Measurements from ENCODE around the gene SLC12A6. TPM values are rescaled to one million over a fixed set of nuclear protein-coding genes. Genes with fewer than 3 reads are reported as not detected.

Gene SLC12A6
- total and polyA plus RNA-seq, 2 of the 13 experiments (the other 11 are each of a cell fraction or from before 2014, with no cell fraction given) = 15.2 to 30.1 TPM

- no TSS peak for BruUV-seq (replicated peaks)
- Histone ChIP-seq H3K9ac (ENCODE audit: insufficient read depth, low read depth, low read length) (no peak overlapping the region), H2AFZ (ENCODE audit: low read length) (no peak overlapping the region), H3K27me3 (ENCODE audit: control insufficient read depth in 1 of 2, insufficient read depth in 2 of 2, low read length in 2 of 2) (no peaks in the 10 kb centered on the region), H4K20me1 (ENCODE audit: insufficient read depth, low read length) (no peaks in the 10 kb centered on the region), H3K4me2 (ENCODE audit: low read depth, low read length) (no peak overlapping the region), H3K36me3 (replicated peaks in 1 of 2; ENCODE audit: control insufficient read depth in 1 of 2, insufficient read depth in 2 of 2, low read length in 2 of 2) (no peaks in the 10 kb centered on the region), H3K9me3 (ENCODE audit: low read length) (no peaks in the 10 kb centered on the region), H3K4me3 (replicated peaks in 1 of 3; ENCODE audit: insufficient read depth in 1 of 3, low read depth in 2 of 3, low read length in 3 of 3) (no peak overlapping the region), H3K79me2 (ENCODE audit: insufficient read depth, low read length) (no peaks in the 10 kb centered on the region), H3K4me1 (ENCODE audit: insufficient read depth, low read length) (no peaks in the 10 kb centered on the region), H3K27ac (ENCODE audit: extremely low read length, insufficient read depth, low read length) (no peak overlapping the region)
- in situ Hi-C loops (cut with HindIII; ENCODE audit: extremely low pct_ligation_motif_present, low pct_unique_long_range_greater_than_20kb) (no loop called here), intact Hi-C loops (cut with micrococcal nuclease; ENCODE audit: unreplicated experiment) (no loop called here)
- ChIA-PET POLR2A (no interaction called here), CTCF (ENCODE audit: low intra/inter-chr PET ratio, low total read pairs) (no interaction called here)
- FAIRE-seq (no peak), DNase-seq (ENCODE audit: low spot score) (no peak), ATAC-seq (no peak)
- TF ChIP-seq ZNF740 (CRISPR knock-in tag; IDR thresholded peaks at IDR 0.05) (no peak), MIER3 (CRISPR knock-in tag; IDR thresholded peaks at IDR 0.05; ENCODE audit: borderline replicate concordance) (no peak), ZNF224 (CRISPR knock-in tag; IDR thresholded peaks at IDR 0.05) (no peak), ZNF639 (CRISPR knock-in tag; conservative IDR thresholded peaks at IDR 0.05) (no peak), ZBTB21 (CRISPR knock-in tag; IDR thresholded peaks at IDR 0.05) (no peak), KDM4B (CRISPR knock-in tag; IDR thresholded peaks at IDR 0.05) (no peak), GMEB2 (CRISPR knock-in tag; IDR thresholded peaks at IDR 0.05; ENCODE audit: low read depth) (no peak), ZZZ3 (CRISPR knock-in tag; IDR thresholded peaks at IDR 0.05; ENCODE audit: borderline replicate concordance) (no peak), BATF2 (CRISPR knock-in tag; IDR thresholded peaks at IDR 0.05) (no peak), TCF7 (IDR thresholded peaks at IDR 0.05; ENCODE audit: low read depth) (no peak), GABPA (IDR thresholded peaks at IDR 0.05; ENCODE audit: low read depth, low read length) (no peak), GABPA (CRISPR knock-in tag; IDR thresholded peaks at IDR 0.05; ENCODE audit: low read depth) (no peak), TEAD2 (CRISPR knock-in tag; IDR thresholded peaks at IDR 0.05) (no peak), GTF2F1 (IDR thresholded peaks at IDR 0.05; ENCODE audit: low read length) (no peak), CHCHD3 (CRISPR knock-in tag; IDR thresholded peaks at IDR 0.05) (no peak), ZNF253 (CRISPR knock-in tag; IDR thresholded peaks at IDR 0.05; ENCODE audit: borderline replicate concordance) (no peak), PRDM10 (CRISPR knock-in tag; IDR thresholded peaks at IDR 0.05; ENCODE audit: low read depth) (no peak), ZNF790 (CRISPR knock-in tag; IDR thresholded peaks at IDR 0.05; ENCODE audit: borderline replicate concordance) (no peak), ZFP37 (CRISPR knock-in tag; IDR thresholded peaks at IDR 0.05; ENCODE audit: borderline replicate concordance) (no peak)
- WGBS (ENCODE audit: low lambda C conversion rate) = 62% methylated on average over 2 of the region's 10 CpGs
Measured at GRCh38 chr15:34323217-34323616, 14.4 kb downstream of the SLC12A6 start.

Measured in HepG2 (cell line).